Mesothelial cell of epicardium (in vitro differentiated cells): ENCODE data around the gene CTH. TPM values are rescaled to one million over a fixed set of nuclear protein-coding genes. Genes with fewer than 3 reads are reported as not detected.

ENCODE experiments used
- DNase-seq, 2 experiments: peaks; one replicate each; pipeline ENCODE4 v3.0.0; 2021; ENCODE audit warnings: low spot score in 2 of 2; ENCODE audit not compliant: unreplicated experiment in 2 of 2
- H3K27ac Mint-ChIP-seq: 2 replicates; pipeline ENCODE4 v1.8.0; 2021; ENCODE audit warnings: mixed read lengths
- H3K27me3 Mint-ChIP-seq: 2 replicates; pipeline ENCODE4 v1.8.0; 2021; ENCODE audit warnings: low read depth, mixed read lengths
- H3K36me3 Mint-ChIP-seq: 2 replicates; pipeline ENCODE4 v1.8.0; 2021; ENCODE audit warnings: mixed read lengths
- H3K4me1 Mint-ChIP-seq: 2 replicates; pipeline ENCODE4 v1.8.0; 2021; ENCODE audit warnings: mixed read lengths
- H3K4me3 Mint-ChIP-seq: 2 replicates; pipeline ENCODE4 v1.8.0; 2021; ENCODE audit warnings: mild to moderate bottlenecking, moderate library complexity, mixed read lengths
- H3K9me3 Mint-ChIP-seq: 2 replicates; pipeline ENCODE4 v1.8.0; 2021; ENCODE audit warnings: mixed read lengths
- total RNA-seq: library from RNA; stranded (reverse); gene quantifications from 3 replicates; pipeline ENCODE4 v1.2.1, GENCODE V29; 2021
- TF ChIP-seq, protein P1 (sequence below): fragments of 200-600 bp; sonication (generic); IDR thresholded peaks from one replicate; pipeline ENCODE4 v1.5.0; 2021; ENCODE audit warnings: antibody characterized with exemption; ENCODE audit not compliant: unreplicated experiment

Gene CTH
- total RNA-seq, 1 donor from 2014 or later = 4.8 TPM

DNA sequence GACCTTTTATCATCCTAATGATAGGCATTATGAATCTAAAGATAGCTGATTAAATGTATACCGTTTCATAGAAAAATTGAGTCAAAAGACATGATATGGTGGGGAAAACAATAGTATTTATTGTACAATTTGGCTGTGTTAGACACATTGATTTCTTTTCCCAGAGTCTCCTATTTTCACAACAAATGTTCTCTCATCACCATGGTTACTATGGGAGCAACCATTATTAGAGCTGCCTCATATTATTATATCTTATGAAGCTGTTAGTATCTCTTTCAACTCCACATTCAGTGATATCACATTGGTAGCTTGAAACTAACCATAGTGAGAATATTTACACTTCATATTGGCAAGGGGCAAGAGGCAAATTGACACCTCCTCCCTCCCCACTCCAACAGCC lies 10.7 kb upstream of the CTH start:
- Mint-ChIP-seq H3K4me3 (no peak overlapping the region), H3K9me3 (no peaks in the 10 kb centered on the region), H3K4me1 (no peaks in the 10 kb centered on the region), H3K27me3 (no peaks in the 10 kb centered on the region), H3K36me3 (no peaks in the 10 kb centered on the region), H3K27ac (no peak overlapping the region)
- TF ChIP-seq, protein P1, sequence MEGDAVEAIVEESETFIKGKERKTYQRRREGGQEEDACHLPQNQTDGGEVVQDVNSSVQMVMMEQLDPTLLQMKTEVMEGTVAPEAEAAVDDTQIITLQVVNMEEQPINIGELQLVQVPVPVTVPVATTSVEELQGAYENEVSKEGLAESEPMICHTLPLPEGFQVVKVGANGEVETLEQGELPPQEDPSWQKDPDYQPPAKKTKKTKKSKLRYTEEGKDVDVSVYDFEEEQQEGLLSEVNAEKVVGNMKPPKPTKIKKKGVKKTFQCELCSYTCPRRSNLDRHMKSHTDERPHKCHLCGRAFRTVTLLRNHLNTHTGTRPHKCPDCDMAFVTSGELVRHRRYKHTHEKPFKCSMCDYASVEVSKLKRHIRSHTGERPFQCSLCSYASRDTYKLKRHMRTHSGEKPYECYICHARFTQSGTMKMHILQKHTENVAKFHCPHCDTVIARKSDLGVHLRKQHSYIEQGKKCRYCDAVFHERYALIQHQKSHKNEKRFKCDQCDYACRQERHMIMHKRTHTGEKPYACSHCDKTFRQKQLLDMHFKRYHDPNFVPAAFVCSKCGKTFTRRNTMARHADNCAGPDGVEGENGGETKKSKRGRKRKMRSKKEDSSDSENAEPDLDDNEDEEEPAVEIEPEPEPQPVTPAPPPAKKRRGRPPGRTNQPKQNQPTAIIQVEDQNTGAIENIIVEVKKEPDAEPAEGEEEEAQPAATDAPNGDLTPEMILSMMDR = no peak
- no peak for DNase-seq

DNA sequence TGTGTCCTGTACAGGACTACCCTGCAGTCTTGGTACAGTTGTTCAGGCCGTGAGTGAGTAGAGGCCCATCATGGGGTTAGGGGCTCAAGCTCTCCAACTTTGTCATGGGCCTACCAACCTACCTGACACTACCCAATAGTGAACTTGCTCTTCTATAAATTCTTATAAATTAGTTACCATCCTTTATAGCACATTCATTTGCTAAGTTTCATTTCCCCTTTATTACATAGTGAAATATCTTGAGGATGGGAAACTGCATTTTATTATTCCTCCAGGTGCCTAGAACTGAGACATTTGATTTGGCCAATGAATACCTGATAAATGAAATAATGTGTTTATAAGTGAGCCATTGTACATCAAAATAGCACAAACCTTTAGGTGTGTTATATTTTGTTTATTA lies 9.1 kb upstream of the CTH start:
- Mint-ChIP-seq H3K27ac (no peak overlapping the region), H3K9me3 (no peaks in the 10 kb centered on the region), H3K4me3 (no peak overlapping the region), H3K4me1 (no peaks in the 10 kb centered on the region), H3K36me3 (no peaks in the 10 kb centered on the region), H3K27me3 (no peaks in the 10 kb centered on the region)
- no peak for DNase-seq
- TF ChIP-seq, protein P1 = no peak

- Mint-ChIP-seq H3K9me3 (no peaks in the 10 kb centered on the region), H3K4me1 (no peaks in the 10 kb centered on the region), H3K27me3 (no peaks in the 10 kb centered on the region), H3K36me3 (no peaks in the 10 kb centered on the region), H3K27ac (no peak overlapping the region), H3K4me3 (no peak overlapping the region)
- TF ChIP-seq, protein P1 = no peak
- no peak for DNase-seq
Measured at GRCh38 chr1:70403759-70404158, 7.3 kb upstream of the CTH start.

- no peaks in the 10 kb centered on the region for H3K9me3 Mint-ChIP-seq
- H3K36me3 Mint-ChIP-seq = no peaks in the 10 kb centered on the region
- H3K4me3 Mint-ChIP-seq = no peak overlapping the region
- DNase-seq = no peak
- H3K4me1 Mint-ChIP-seq = peaks cover 4% of the 10 kb centered on the region
- TF ChIP-seq, protein P1 = no peak
- H3K27me3 Mint-ChIP-seq = no peaks in the 10 kb centered on the region
- H3K27ac Mint-ChIP-seq = no peak overlapping the region
Measured at GRCh38 chr1:70405780-70406416, 5.2 kb upstream of the CTH start.

DNA sequence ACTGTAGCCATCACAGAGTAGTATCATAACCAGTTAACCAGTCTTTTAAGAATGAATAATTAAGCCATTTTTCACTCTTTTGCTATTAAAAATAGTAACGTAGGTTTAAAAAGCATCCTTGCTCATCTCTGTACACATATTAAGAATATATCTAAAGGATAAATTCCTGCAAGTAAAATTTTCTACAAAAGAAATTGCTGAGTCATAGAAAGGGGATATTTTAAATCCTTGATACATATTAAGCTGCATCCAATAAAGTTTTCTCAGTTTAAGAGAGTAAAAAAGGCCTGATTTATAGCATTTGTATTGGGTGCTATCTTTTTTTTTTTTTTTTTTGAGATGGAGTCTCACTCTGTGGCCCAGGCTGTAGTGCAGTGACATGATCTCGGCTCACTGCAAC lies 1.9 kb upstream of the CTH start:
- H3K27me3 Mint-ChIP-seq = no peaks in the 10 kb centered on the region
- no peak overlapping the region for H3K27ac Mint-ChIP-seq
- no peaks in the 10 kb centered on the region for H3K9me3 Mint-ChIP-seq
- no peak for DNase-seq
- H3K4me1 Mint-ChIP-seq = peaks cover 16% of the 10 kb centered on the region
- TF ChIP-seq, protein P1 = no peak
- H3K4me3 Mint-ChIP-seq = no peak overlapping the region
- H3K36me3 Mint-ChIP-seq = no peaks in the 10 kb centered on the region
